MM.1S (cell line): ENCODE results near the gene RSPH1.

Experiments used
- CTCF ChIP-seq: fragments of 300-600 bp; sonication (generic); IDR thresholded peaks from 2 replicates; pipeline ENCODE4 v1.5.1; 2016; ENCODE audit warnings: antibody characterized with exemption, low read length, mixed read lengths
- EZH2 ChIP-seq: fragments of 300-600 bp; sonication (generic); optimal IDR thresholded peaks from 2 replicates; pipeline ENCODE3; 2017; ENCODE audit warnings: low read depth, mild to moderate bottlenecking, antibody characterized with exemption, low read length, mixed read lengths
- EZH2phosphoT487 ChIP-seq: fragments of 300-600 bp; sonication (generic); IDR thresholded peaks from 2 replicates; pipeline ENCODE4 v1.6.1; 2018; ENCODE audit warnings: antibody characterized with exemption, low read length

GRCh38 chr21:42534421-42535378 lies 38.7 kb upstream of the RSPH1 start:
- no peak for TF ChIP-seq CTCF
- no peak for TF ChIP-seq EZH2
- TF ChIP-seq EZH2phosphoT487: no peak
